Gastroesophageal sphincter (tissue), 3 donors: ENCODE data around the gene DNAH11.

Experiments used
- EP300 ChIP-seq: sonication (generic); formaldehyde crosslinking; IDR thresholded peaks from one replicate; pipeline ENCODE4 v1.6.1; 2017; ENCODE audit warnings: antibody characterized with exemption, mild to moderate bottlenecking
- POLR2A ChIP-seq, 2 donors: fragments of 450-650 bp; IDR thresholded peaks; one replicate each; pipeline ENCODE4 v1.6.1; 2017; ENCODE audit warnings: antibody characterized with exemption in 2 of 2, mild to moderate bottlenecking in 2 of 2, moderate library complexity in 1 of 2
- POLR2AphosphoS5 ChIP-seq: sonication (generic); formaldehyde crosslinking; IDR thresholded peaks from one replicate; pipeline ENCODE4 v1.6.1; 2017; ENCODE audit warnings: antibody characterized with exemption
- TF ChIP-seq, protein P1 (sequence below), 4 experiments: fragments of 200-600 bp in 2 of 4; fragments of 450-650 bp in 2 of 4; sonication (generic) in 1 of 4; IDR thresholded peaks; one replicate each; pipeline ENCODE4 v1.5.1; 2017 to 2019; ENCODE audit warnings: antibody characterized with exemption in 4 of 4, mild to moderate bottlenecking in 2 of 4, moderate library complexity in 2 of 4

DNA sequence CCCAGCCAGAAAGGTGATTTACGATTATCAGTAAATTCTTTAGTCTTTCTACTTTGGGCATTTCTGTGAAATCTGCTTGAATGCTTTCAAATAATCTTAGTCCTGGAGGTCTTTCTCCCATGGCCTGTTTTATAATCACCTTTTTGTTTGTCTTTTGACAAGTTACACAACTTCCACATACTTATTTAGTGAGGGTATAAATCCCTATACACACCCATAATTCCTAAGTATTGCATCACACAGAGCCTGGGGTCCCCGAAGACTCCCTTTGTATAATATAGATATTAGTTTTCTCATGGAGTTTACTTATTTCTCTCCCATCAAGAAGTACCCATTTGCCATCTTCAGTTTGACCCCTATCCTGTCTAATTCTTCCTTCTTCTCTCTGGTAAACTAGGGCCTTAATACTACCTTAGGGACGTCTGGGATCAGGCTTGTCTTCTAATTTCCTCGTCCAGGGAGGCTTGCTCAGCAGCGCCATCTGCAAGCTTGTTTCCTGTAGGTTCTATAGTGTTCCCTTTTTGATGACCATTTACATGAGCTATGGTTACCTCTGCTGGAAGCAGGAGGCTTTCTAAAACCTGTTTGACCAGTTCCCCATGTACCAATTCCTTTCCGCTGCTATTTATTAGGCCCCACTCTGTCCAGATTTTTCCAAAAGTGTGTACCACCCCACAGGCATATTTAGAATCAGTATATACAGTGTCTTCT is 8.1 kb downstream of the DNAH11 start:
- TF ChIP-seq, protein P1, sequence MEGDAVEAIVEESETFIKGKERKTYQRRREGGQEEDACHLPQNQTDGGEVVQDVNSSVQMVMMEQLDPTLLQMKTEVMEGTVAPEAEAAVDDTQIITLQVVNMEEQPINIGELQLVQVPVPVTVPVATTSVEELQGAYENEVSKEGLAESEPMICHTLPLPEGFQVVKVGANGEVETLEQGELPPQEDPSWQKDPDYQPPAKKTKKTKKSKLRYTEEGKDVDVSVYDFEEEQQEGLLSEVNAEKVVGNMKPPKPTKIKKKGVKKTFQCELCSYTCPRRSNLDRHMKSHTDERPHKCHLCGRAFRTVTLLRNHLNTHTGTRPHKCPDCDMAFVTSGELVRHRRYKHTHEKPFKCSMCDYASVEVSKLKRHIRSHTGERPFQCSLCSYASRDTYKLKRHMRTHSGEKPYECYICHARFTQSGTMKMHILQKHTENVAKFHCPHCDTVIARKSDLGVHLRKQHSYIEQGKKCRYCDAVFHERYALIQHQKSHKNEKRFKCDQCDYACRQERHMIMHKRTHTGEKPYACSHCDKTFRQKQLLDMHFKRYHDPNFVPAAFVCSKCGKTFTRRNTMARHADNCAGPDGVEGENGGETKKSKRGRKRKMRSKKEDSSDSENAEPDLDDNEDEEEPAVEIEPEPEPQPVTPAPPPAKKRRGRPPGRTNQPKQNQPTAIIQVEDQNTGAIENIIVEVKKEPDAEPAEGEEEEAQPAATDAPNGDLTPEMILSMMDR (IDR thresholded peaks at IDR 0.05): no peak
- TF ChIP-seq EP300: no peak
- no peak for TF ChIP-seq POLR2A (IDR thresholded peaks at IDR 0.05)
- no peak for TF ChIP-seq POLR2AphosphoS5
